GM18870 (cell line): ENCODE results near the gene PDPN.

Experiments
- ATAC-seq: cut with Tn5 transposase; IDR thresholded peaks from one replicate; pipeline ENCODE4 v1.9.1; 2021; ENCODE audit warnings: moderate library complexity; ENCODE audit not compliant: unreplicated experiment

Gene PDPN

GRCh38 chr1:13576926-13577325 lies 6.7 kb upstream of the PDPN start:
- ATAC-seq, result no peak

- ATAC-seq, result no peak
These were observed 5.8 kb upstream of the PDPN start for GRCh38 chr1:13577846-13578245.

GRCh38 chr1:13581446-13581845 lies 2.2 kb upstream of the PDPN start:
- ATAC-seq, result no peak

GRCh38 chr1:13582713-13583443 lies 754 bp upstream of the PDPN start:
- ATAC-seq, result no peak

GRCh38 chr1:13583966-13584791 lies 547 bp downstream of the PDPN start:
- no peak for ATAC-seq

- no peak for ATAC-seq
These were observed 1.4 kb downstream of the PDPN start for GRCh38 chr1:13584876-13585611.

- ATAC-seq, result no peak
These were observed 2.0 kb downstream of the PDPN start for GRCh38 chr1:13585612-13585991.

- ATAC-seq, result no peak
These were observed 2.4 kb downstream of the PDPN start for GRCh38 chr1:13586001-13586400.

- no peak for ATAC-seq
These were observed 3.8 kb downstream of the PDPN start for GRCh38 chr1:13587256-13588030.

GRCh38 chr1:13588946-13589796 lies 5.5 kb downstream of the PDPN start:
- ATAC-seq, result no peak

GRCh38 chr1:13590486-13590885 lies 6.9 kb downstream of the PDPN start:
- ATAC-seq, result no peak

- ATAC-seq, result no peak
These were observed 10.0 kb downstream of the PDPN start for GRCh38 chr1:13593511-13594131.

GRCh38 chr1:13595411-13595810 lies 11.8 kb downstream of the PDPN start:
- ATAC-seq, result no peak

- ATAC-seq, result no peak
These were observed 13.5 kb downstream of the PDPN start for GRCh38 chr1:13597166-13597565.

- ATAC-seq, result no peak
These were observed 17.3 kb downstream of the PDPN start for GRCh38 chr1:13600762-13601453.

GRCh38 chr1:13604176-13604575 lies 20.5 kb downstream of the PDPN start:
- ATAC-seq, result no peak

GRCh38 chr1:13604721-13605120 lies 21.1 kb downstream of the PDPN start:
- ATAC-seq, result no peak

- ATAC-seq, result no peak
These were observed 21.5 kb downstream of the PDPN start for GRCh38 chr1:13605159-13605558.

- ATAC-seq, result no peak
These were observed 23.4 kb downstream of the PDPN start for GRCh38 chr1:13607002-13607401.
